H1 (cell line): ENCODE data around the gene FAM43B. TPM values are rescaled to one million over a fixed set of nuclear protein-coding genes. Genes with fewer than 3 reads are reported as not detected.

Experiments
- ASH2L ChIP-seq: fragments of 200-600, 300-600 bp; sonication (generic); IDR thresholded peaks from one replicate; pipeline ENCODE4 v1.7.1; 2017; ENCODE audit warnings: low read length
- ATF2 ChIP-seq: IDR thresholded peaks from 2 replicates; pipeline ENCODE4 v1.6.1; 2012; ENCODE audit warnings: low read length, inconsistent platforms
- CBX8 ChIP-seq: fragments of 300-800, 300-1000 bp; sonication (generic); IDR thresholded peaks from 2 replicates; pipeline ENCODE4 v1.7.1; 2016; ENCODE audit warnings: low read depth, low read length, borderline replicate concordance
- CREB1 ChIP-seq: IDR thresholded peaks from 2 replicates; pipeline ENCODE4 v1.6.1; 2012; ENCODE audit warnings: inconsistent platforms
- KDM5A ChIP-seq: fragments of 200-600 bp; IDR thresholded peaks from 2 replicates; pipeline ENCODE4 v1.7.1; 2012; ENCODE audit warnings: mild to moderate bottlenecking, low read length, inconsistent platforms, mixed read lengths
- PHF8 ChIP-seq: fragments of 200-600 bp; sonication (generic); conservative IDR thresholded peaks from 2 replicates; pipeline ENCODE4 v1.7.1; 2012; ENCODE audit warnings: low read depth, mild to moderate bottlenecking, inconsistent platforms, low read length, moderate library complexity
- POLR2A ChIP-seq, 2 experiments: IDR thresholded peaks; 1 replicate in 1 of 2; 2 replicates in 1 of 2; pipeline ENCODE4 v1.6.1; 2011; ENCODE audit warnings: low read depth in 2 of 2, low read length in 2 of 2, mild to moderate bottlenecking in 2 of 2; ENCODE audit errors: control extremely low read depth in 1 of 2
- POLR2AphosphoS5 ChIP-seq: IDR thresholded peaks from 2 replicates; pipeline ENCODE4 v1.6.1; 2011; ENCODE audit warnings: low read depth, low read length
- RBBP5 ChIP-seq: IDR thresholded peaks from 2 replicates; pipeline ENCODE4 v1.7.1; 2012; ENCODE audit warnings: low read depth, mild to moderate bottlenecking, inconsistent platforms, low read length, moderate library complexity, borderline replicate concordance
- SAP30 ChIP-seq: fragments of 300-600 bp; sonication (generic); IDR thresholded peaks from 2 replicates; pipeline ENCODE4 v1.7.1; 2012; ENCODE audit warnings: low read length, moderate library complexity, mild to moderate bottlenecking, inconsistent platforms; ENCODE audit not compliant: insufficient read depth, insufficient replicate concordance
- SIN3A ChIP-seq, 2 experiments: IDR thresholded peaks in 1 of 2; conservative IDR thresholded peaks in 1 of 2; 2 replicates each; pipeline ENCODE4 v1.6.1; 2011 to 2012; ENCODE audit warnings: low read length in 2 of 2, improper control_type of control experiment in 1 of 2, low read depth in 1 of 2, mild to moderate bottlenecking in 1 of 2
- SRF ChIP-seq: IDR thresholded peaks from 2 replicates; pipeline ENCODE4 v1.6.1; 2011; ENCODE audit warnings: mild to moderate bottlenecking, low read depth, low read length, moderate library complexity
- TAF1 ChIP-seq: IDR thresholded peaks from 2 replicates; pipeline ENCODE4 v1.6.1; 2011; ENCODE audit warnings: mild to moderate bottlenecking, low read depth, low read length
- TBP ChIP-seq: IDR thresholded peaks from 2 replicates; pipeline ENCODE4 v1.6.1; 2011; ENCODE audit warnings: low read depth, low read length, improper control_type of control experiment
- USF2 ChIP-seq: IDR thresholded peaks from 2 replicates; pipeline ENCODE4 v1.6.1; 2011; ENCODE audit warnings: low read length, improper control_type of control experiment
- polyA plus RNA-seq, 7 experiments: library from polyadenylated mRNA; depleted of rRNA in 3 of 7; stranded (reverse) in 5 of 7; unstranded in 2 of 7; fragments of >200 nt in 5 of 7; fragments of 200-250 nt in 2 of 7; gene quantifications; 1 replicate in 5 of 7; 2 replicates in 1 of 7; 4 replicates in 1 of 7; pipeline versions ENCODE4 v1.2.1 to v1.2.3, GENCODE V29; 2011 to 2013; ENCODE audit warnings: missing spikeins in 2 of 7, mixed read lengths in 2 of 7
- total RNA-seq: library from RNA; stranded (reverse); fragmentation: NEBNext Ultra II Directional; extraction: Animal tissue kit (Norgen Biotek cat#: 25700); gene quantifications from 2 replicates; pipeline ENCODE4 v1.2.1, GENCODE V29; 2021

The FAM43B gene
- total and polyA plus RNA-seq, 2 of the 8 experiments (the other 6 are each of a cell fraction or from before 2014, with no cell fraction given), result 0.88 to 2.2 TPM

- TF ChIP-seq SIN3A (conservative IDR thresholded peaks at IDR 0.05 in 1 of 2, IDR thresholded peaks at IDR 0.05 in 1 of 2; ENCODE audit: low read depth in 1 of 2, low read length in 2 of 2) (peak; percentile 84 to 96; a peak in 2 of 4 replicates), SRF (peak; percentile 63; the same call in 1 of the 2 replicates), SAP30 (peak; percentile 44), TAF1 (peak; percentile 67; the same call in 1 of the 2 replicates), ATF2 (0 out of 2 replicates have a peak, but pooled peaks have one; percentile 27), KDM5A (peak; percentile 89), POLR2AphosphoS5 (peak; percentile 81), CREB1 (peak; percentile 98), RBBP5 (peak; percentile 67), TBP (peak; percentile 67; the same call in 1 of the 2 replicates), POLR2A (IDR thresholded peaks at IDR 0.05; ENCODE audit: control extremely low read depth in 1 of 2, low read depth in 2 of 2, low read length in 2 of 2) (peak; percentile 85 to 87), CBX8 (no peak), ASH2L (peak; percentile 93), USF2 (no peak), PHF8 (peak; percentile 95)
Observed at GRCh38 chr1:20507564-20508410, 44.6 kb upstream of the FAM43B start, which contains the start of gene MUL1 (continued).
